A549 (cell line): Measurements from ENCODE around the gene ZNF385D.

Experiments used
- CEBPB ChIP-seq, 2 experiments: fragments of >200 bp in 1 of 2; sonication (Bioruptor Twin) in 1 of 2; formaldehyde crosslinking in 1 of 2; IDR thresholded peaks; 2 replicates each; pipeline ENCODE4 v1.6.1; 2012 to 2016
- CTCF ChIP-seq: fragments of >200 bp; sonication (Bioruptor Twin); formaldehyde crosslinking; IDR thresholded peaks from 3 replicates; pipeline ENCODE4 v1.5.1; 2016
- EP300 ChIP-seq, 2 experiments: fragments of >200 bp; sonication (Bioruptor Twin); formaldehyde crosslinking; IDR thresholded peaks; 2 replicates in 1 of 2; 3 replicates in 1 of 2; pipeline ENCODE4 v1.6.1; 2016 to 2017
- GATA3 ChIP-seq: IDR thresholded peaks from 2 replicates; pipeline ENCODE4 v1.6.1; 2012; ENCODE audit warnings: borderline replicate concordance
- JUN ChIP-seq, 2 experiments: fragments of >200 bp; sonication (Bioruptor Twin); formaldehyde crosslinking; IDR thresholded peaks; 2 replicates in 1 of 2; 3 replicates in 1 of 2; pipeline ENCODE4 v1.6.1; 2016 to 2017
- KDM1A ChIP-seq: fragments of 200-600 bp; sonication (generic); IDR thresholded peaks from 2 replicates; pipeline ENCODE4 v1.6.1; 2016; ENCODE audit warnings: low read depth, mild to moderate bottlenecking
- PHF8 ChIP-seq: fragments of 200-600 bp; sonication (generic); IDR thresholded peaks from 2 replicates; pipeline ENCODE4 v1.6.1; 2016; ENCODE audit warnings: low read depth, mild to moderate bottlenecking, antibody characterized with exemption, moderate library complexity, borderline replicate concordance
- POLR2A ChIP-seq: IDR thresholded peaks from 2 replicates; pipeline ENCODE4 v1.6.1; 2012; ENCODE audit warnings: mild to moderate bottlenecking, low read length
- RAD21 ChIP-seq, 2 experiments: fragments of >200 bp in 1 of 2; sonication (Bioruptor Twin) in 1 of 2; formaldehyde crosslinking in 1 of 2; IDR thresholded peaks in 1 of 2; conservative IDR thresholded peaks in 1 of 2; 2 replicates in 1 of 2; 3 replicates in 1 of 2; pipeline ENCODE4 v1.6.1; 2012 to 2018; ENCODE audit warnings: inconsistent platforms in 1 of 2
- RNF2 ChIP-seq: fragments of 200-600 bp; sonication (generic); IDR thresholded peaks from 2 replicates; pipeline ENCODE4 v1.6.1; 2016; ENCODE audit warnings: low read depth, mild to moderate bottlenecking, antibody characterized with exemption, moderate library complexity, borderline replicate concordance
- SREBF2 ChIP-seq: fragments of 450-650 bp; IDR thresholded peaks from 2 replicates; pipeline ENCODE4 v1.6.1; 2014; ENCODE audit warnings: mild to moderate bottlenecking, moderate library complexity
- TF ChIP-seq, protein P1 (sequence below): fragments of 450-650 bp; IDR thresholded peaks from 2 replicates; pipeline ENCODE4 v1.6.1; 2014; ENCODE audit warnings: antibody characterized with exemption

DNA sequence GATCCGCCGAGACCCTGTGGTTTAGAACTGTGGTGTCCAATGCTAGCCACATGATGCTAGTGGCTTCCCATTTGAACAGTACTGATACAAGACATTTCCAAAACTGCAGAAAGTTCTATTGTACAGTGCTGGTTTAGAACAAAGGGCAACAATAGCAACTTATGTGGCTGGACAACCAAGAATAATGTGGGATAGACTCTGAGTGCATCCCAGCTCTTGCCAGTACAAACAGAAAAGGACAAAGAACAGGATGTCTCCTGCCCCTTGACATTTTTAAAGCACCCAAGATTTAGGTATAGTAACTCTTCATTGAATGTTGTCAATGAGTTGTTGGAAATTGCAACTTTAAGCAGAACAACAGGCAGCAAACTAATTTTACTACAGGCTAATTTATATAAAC is 107.3 kb downstream of the ZNF385D start:
- no peak for TF ChIP-seq GATA3
- TF ChIP-seq CTCF = no peak
- TF ChIP-seq RAD21 (conservative IDR thresholded peaks at IDR 0.05 in 1 of 2, IDR thresholded peaks at IDR 0.05 in 1 of 2) = no peak
- TF ChIP-seq KDM1A = no peak
- no peak for TF ChIP-seq POLR2A
- no peak for TF ChIP-seq JUN (IDR thresholded peaks at IDR 0.05)
- TF ChIP-seq RNF2 = no peak
- no peak for TF ChIP-seq PHF8
- no peak for TF ChIP-seq CEBPB (IDR thresholded peaks at IDR 0.05)
- TF ChIP-seq, protein P1, sequence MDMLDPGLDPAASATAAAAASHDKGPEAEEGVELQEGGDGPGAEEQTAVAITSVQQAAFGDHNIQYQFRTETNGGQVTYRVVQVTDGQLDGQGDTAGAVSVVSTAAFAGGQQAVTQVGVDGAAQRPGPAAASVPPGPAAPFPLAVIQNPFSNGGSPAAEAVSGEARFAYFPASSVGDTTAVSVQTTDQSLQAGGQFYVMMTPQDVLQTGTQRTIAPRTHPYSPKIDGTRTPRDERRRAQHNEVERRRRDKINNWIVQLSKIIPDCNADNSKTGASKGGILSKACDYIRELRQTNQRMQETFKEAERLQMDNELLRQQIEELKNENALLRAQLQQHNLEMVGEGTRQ = no peak
- TF ChIP-seq EP300 (IDR thresholded peaks at IDR 0.05) = no peak
- no peak for TF ChIP-seq SREBF2
